Endothelial cell of umbilical vein (primary cell): ENCODE data around the gene SORCS2.

Experiments
- CTCF ChIP-seq, 2 donors: IDR thresholded peaks; 1 replicate in 1 of 2; 2 replicates in 1 of 2; pipeline ENCODE4 v1.5.1; 2011; ENCODE audit warnings: low read length in 2 of 2, mild to moderate bottlenecking in 2 of 2, moderate library complexity in 2 of 2, control low read depth in 1 of 2, inconsistent platforms in 1 of 2, low read depth in 1 of 2; ENCODE audit not compliant: insufficient read depth in 1 of 2; ENCODE audit errors: extremely low read depth in 1 of 2
- EZH2 ChIP-seq: IDR thresholded peaks from 2 replicates; pipeline ENCODE4 v1.6.1; 2012; ENCODE audit warnings: borderline replicate concordance, low read depth, mild to moderate bottlenecking, moderate library complexity, low read length, inconsistent platforms; ENCODE audit not compliant: severe bottlenecking
- FOS ChIP-seq: IDR thresholded peaks from 2 replicates; pipeline ENCODE4 v1.6.1; 2011; ENCODE audit warnings: mild to moderate bottlenecking, low read length, moderate library complexity, borderline replicate concordance; ENCODE audit not compliant: insufficient read depth
- JUN ChIP-seq: IDR thresholded peaks from 2 replicates; pipeline ENCODE4 v1.6.1; 2011; ENCODE audit warnings: borderline replicate concordance, low read depth; ENCODE audit not compliant: insufficient read length, insufficient read depth
- MYC ChIP-seq: IDR thresholded peaks from one replicate; pipeline ENCODE4 v1.6.1; 2011; ENCODE audit warnings: mild to moderate bottlenecking, low read depth, low read length
- POLR2A ChIP-seq: IDR thresholded peaks from 2 replicates; pipeline ENCODE4 v1.6.1; 2012; ENCODE audit warnings: low read depth, mild to moderate bottlenecking, control low read depth, low read length

GRCh38 chr4:7360806-7361205 lies 168.5 kb downstream of the SORCS2 start:
- TF ChIP-seq CTCF (IDR thresholded peaks at IDR 0.05; ENCODE audit: extremely low read depth in 1 of 2, insufficient read depth in 1 of 2, low read depth in 1 of 2, low read length in 2 of 2) = no peak
- TF ChIP-seq FOS = no peak
- no peak for TF ChIP-seq MYC
- no peak for TF ChIP-seq POLR2A
- TF ChIP-seq EZH2 = no peak
- no peak for TF ChIP-seq JUN
